HepG2 (cell line): ENCODE results near the gene NRG3. TPM values are rescaled to one million over a fixed set of nuclear protein-coding genes. Genes with fewer than 3 reads are reported as not detected.

Source experiments
- ATAC-seq: fragments of 200-7000 bp; cut with Tn5 transposase; 3 replicates; pipeline ENCODE4 v1.9.1; 2020; ENCODE audit warnings: mild to moderate bottlenecking, moderate library complexity
- BruUV-seq: library from RNA; stranded (reverse); fragments of 400-500 nt; replicated peaks from 2 replicates; lab custom pipeline; 2021; lab: Mats Ljungman, UMichigan
- CTCF ChIA-PET: fragments of 300-600 bp; formaldehyde crosslinking; extraction: SDS; loops from one replicate; lab custom pipeline; 2021; ENCODE audit warnings: low total read pairs, inconsistent platforms, low intra/inter-chr PET ratio; lab: Yijun Ruan, JAX
- POLR2A ChIA-PET: fragments of 350-600 bp; sonication (Branson Sonifier 250); formaldehyde crosslinking; loops from one replicate; lab custom pipeline; 2020; ENCODE audit warnings: antibody characterized with exemption, inconsistent platforms; lab: Yijun Ruan, JAX
- DNase-seq: peaks from one replicate; pipeline ENCODE4 v3.0.0-alpha.2; 2015; ENCODE audit warnings: low spot score
- FAIRE-seq: peaks from 3 replicates; lab custom pipeline; 2011; peaks lifted over from hg19 to GRCh38; lab: Jason Lieb, UNC
- H2AFZ ChIP-seq: one replicate; pipeline ENCODE4 v1.6.1; 2011; ENCODE audit warnings: low read length, inconsistent platforms
- H3K27ac ChIP-seq: fragments of 300-600 bp; 3 replicates; pipeline ENCODE4 v1.8.0; 2011; ENCODE audit warnings: mixed run types, mild to moderate bottlenecking, mixed read lengths, low read length, inconsistent platforms; ENCODE audit not compliant: insufficient read depth; ENCODE audit errors: extremely low read length
- H3K27me3 ChIP-seq, 2 experiments: fragments of 200-600 bp in 1 of 2; 2 replicates in 1 of 2; 3 replicates in 1 of 2; pipeline versions ENCODE4 v1.6.0 to v1.8.0; 2011; ENCODE audit warnings: low read length in 2 of 2, mild to moderate bottlenecking in 2 of 2, moderate library complexity in 2 of 2, inconsistent platforms in 1 of 2; ENCODE audit not compliant: insufficient read depth in 2 of 2, control insufficient read depth in 1 of 2
- H3K36me3 ChIP-seq, 2 experiments: fragments of 200-600 bp in 1 of 2; replicated peaks in 1 of 2; 2 replicates in 1 of 2; 3 replicates in 1 of 2; pipeline versions ENCODE4 v1.5.1 to v1.8.0; 2011; ENCODE audit warnings: low read length in 2 of 2, inconsistent platforms in 1 of 2; ENCODE audit not compliant: insufficient read depth in 2 of 2, control insufficient read depth in 1 of 2
- H3K4me1 ChIP-seq: 2 replicates; pipeline ENCODE4 v1.5.1; 2012; ENCODE audit warnings: low read length, inconsistent platforms; ENCODE audit not compliant: insufficient read depth
- H3K4me2 ChIP-seq: 2 replicates; pipeline ENCODE4 v1.6.0; 2011; ENCODE audit warnings: low read depth, low read length, inconsistent platforms
- H3K4me3 ChIP-seq, 3 experiments: fragments of 200-600 bp in 1 of 3; sonication (generic), shearing (Covaris generic) in 1 of 3; replicated peaks in 1 of 3; 2 replicates each; pipeline ENCODE4 v1.5.1; 2011 to 2016; ENCODE audit warnings: low read length in 3 of 3, inconsistent platforms in 2 of 3, low read depth in 2 of 3, mild to moderate bottlenecking in 2 of 3, control low read depth in 1 of 3, mixed read lengths in 1 of 3; ENCODE audit not compliant: insufficient read depth in 1 of 3
- H3K79me2 ChIP-seq: one replicate; pipeline ENCODE4 v1.6.1; 2011; ENCODE audit warnings: low read length, inconsistent platforms; ENCODE audit not compliant: insufficient read depth
- H3K9ac ChIP-seq: 2 replicates; pipeline ENCODE4 v1.6.0; 2011; ENCODE audit warnings: mild to moderate bottlenecking, low read depth, low read length, inconsistent platforms; ENCODE audit not compliant: insufficient read depth
- H3K9me3 ChIP-seq: 2 replicates; pipeline ENCODE4 v1.5.1; 2012; ENCODE audit warnings: mild to moderate bottlenecking, low read length
- H4K20me1 ChIP-seq: 2 replicates; pipeline ENCODE4 v1.6.0; 2011; ENCODE audit warnings: inconsistent platforms, mild to moderate bottlenecking, low read length, moderate library complexity; ENCODE audit not compliant: insufficient read depth
- CREBL2 ChIP-seq: sonication (generic); formaldehyde crosslinking; IDR thresholded peaks from 2 replicates; pipeline ENCODE4 v1.8.1; 2023; ENCODE audit warnings: missing genetic modification reagents, mild to moderate bottlenecking, borderline replicate concordance
- CREM ChIP-seq, 2 experiments: sonication (generic) in 1 of 2; formaldehyde crosslinking in 1 of 2; IDR thresholded peaks; 2 replicates each; pipeline versions ENCODE4 v1.4.0 to v1.6.1; 2016 to 2020; ENCODE audit warnings: antibody characterized with exemption in 1 of 2, mild to moderate bottlenecking in 1 of 2, missing genetic modification reagents in 1 of 2
- IKZF4 ChIP-seq: sonication (generic); formaldehyde crosslinking; IDR thresholded peaks from 2 replicates; pipeline ENCODE4 v1.5.1; 2020; ENCODE audit warnings: borderline replicate concordance, mild to moderate bottlenecking, low read depth, missing genetic modification reagents; ENCODE audit errors: not compliant biosample characterization
- KAT2B ChIP-seq: fragments of 150-350 bp; IDR thresholded peaks from 2 replicates; pipeline ENCODE4 v1.6.1; 2014; ENCODE audit warnings: low read depth, low read length, borderline replicate concordance
- KDM4B ChIP-seq: sonication (generic); formaldehyde crosslinking; IDR thresholded peaks from 2 replicates; pipeline ENCODE4 v1.4.0; 2020; ENCODE audit warnings: missing genetic modification reagents
- KLF9 ChIP-seq: IDR thresholded peaks from 2 replicates; pipeline ENCODE4 v1.6.1; 2016; ENCODE audit warnings: low read depth
- MYPOP ChIP-seq: sonication (generic); formaldehyde crosslinking; IDR thresholded peaks from 2 replicates; pipeline ENCODE4 v1.8.1; 2023; ENCODE audit warnings: mild to moderate bottlenecking, moderate library complexity, missing genetic modification reagents
- NBN ChIP-seq: fragments of 450-650 bp; conservative IDR thresholded peaks from 2 replicates; pipeline ENCODE4 v1.6.1; 2017
- PHF8 ChIP-seq: sonication (generic); formaldehyde crosslinking; IDR thresholded peaks from 2 replicates; pipeline ENCODE4 v1.5.0; 2020; ENCODE audit warnings: missing genetic modification reagents
- POGK ChIP-seq: sonication (generic); formaldehyde crosslinking; conservative IDR thresholded peaks from 2 replicates; pipeline ENCODE4 v1.8.0; 2022; ENCODE audit warnings: mild to moderate bottlenecking, moderate library complexity, missing genetic modification reagents
- THAP7 ChIP-seq: sonication (generic); formaldehyde crosslinking; IDR thresholded peaks from 2 replicates; pipeline ENCODE4 v1.8.1; 2023; ENCODE audit warnings: mild to moderate bottlenecking, missing genetic modification reagents
- ZBTB8A ChIP-seq: sonication (generic); formaldehyde crosslinking; IDR thresholded peaks from 2 replicates; pipeline ENCODE4 v1.4.0; 2020; ENCODE audit warnings: mild to moderate bottlenecking, low read depth, missing genetic modification reagents, borderline replicate concordance
- ZFYVE20 ChIP-seq: sonication (generic); formaldehyde crosslinking; IDR thresholded peaks from 2 replicates; pipeline ENCODE4 v1.8.0; 2023; ENCODE audit warnings: low read depth, mild to moderate bottlenecking, moderate library complexity, missing genetic modification reagents, borderline replicate concordance
- ZNF138 ChIP-seq: sonication (generic); formaldehyde crosslinking; IDR thresholded peaks from 2 replicates; pipeline ENCODE4 v1.5.0; 2020; ENCODE audit warnings: mild to moderate bottlenecking, low read depth, missing genetic modification reagents
- ZNF83 ChIP-seq: sonication (generic); formaldehyde crosslinking; IDR thresholded peaks from 2 replicates; pipeline ENCODE4 v1.4.0; 2020; ENCODE audit warnings: missing genetic modification reagents, mild to moderate bottlenecking, borderline replicate concordance
- ZNF850 ChIP-seq: sonication (generic); formaldehyde crosslinking; conservative IDR thresholded peaks from 2 replicates; pipeline ENCODE4 v1.9.0; 2021; ENCODE audit warnings: mild to moderate bottlenecking, missing genetic modification reagents
- WGBS: methylation state at CpG from one replicate; pipeline ENCODE4 v1.1.6; 2017; ENCODE audit warnings: low lambda C conversion rate; 5-methylcytosine and 5-hydroxymethylcytosine counted together
- in situ Hi-C: cut with HindIII; loops from 2 replicates; pipeline ENCODE4 v1.10.0; 2017; ENCODE audit warnings: low pct_unique_long_range_greater_than_20kb; ENCODE audit not compliant: extremely low pct_ligation_motif_present
- intact Hi-C: fragments of 100-400 bp; cut with micrococcal nuclease; formaldehyde crosslinking; loops from one replicate; pipeline ENCODE4 v1.10.0; 2022; ENCODE audit not compliant: unreplicated experiment
- polyA plus RNA-seq, 8 experiments: library from polyadenylated mRNA; depleted of rRNA in 3 of 8; stranded (reverse) in 7 of 8; unstranded in 1 of 8; fragments of >200 nt; fragmentation: Illumina TruSeq in 4 of 8; extraction: Trizol in 4 of 8; gene quantifications; 2 replicates each; pipeline versions ENCODE4 v1.2.1 to v1.2.3, GENCODE V29; 2011 to 2016; ENCODE audit warnings: low read depth in 4 of 8, missing spikeins in 1 of 8, mixed read lengths in 1 of 8; ENCODE audit not compliant: insufficient read depth in 1 of 8
- total RNA-seq, 5 experiments: library from RNA; depleted of rRNA; stranded (reverse); fragments of >200 nt; fragmentation: Illumina TruSeq; extraction: Trizol; gene quantifications; 2 replicates each; pipeline ENCODE4 v1.2.3, GENCODE V29; 2016; ENCODE audit warnings: low read depth in 1 of 5

Gene NRG3
- total and polyA plus RNA-seq, 2 of the 13 experiments (the other 11 are each of a cell fraction or from before 2014, with no cell fraction given) = not detected

GRCh38 chr10:82361256-82361655, 486.3 kb downstream of the NRG3 start:
- in situ Hi-C loops (no loop called here), intact Hi-C loops (no loop called here)
- Histone ChIP-seq H3K27me3 (no peaks in the 10 kb centered on the region), H3K36me3 (no peaks in the 10 kb centered on the region), H3K4me1 (no peaks in the 10 kb centered on the region), H3K4me3 (no peak overlapping the region), H3K9ac (no peak overlapping the region), H3K4me2 (no peak overlapping the region), H4K20me1 (no peaks in the 10 kb centered on the region), H3K9me3 (peaks cover 82% of the 10 kb centered on the region), H3K79me2 (no peaks in the 10 kb centered on the region), H2AFZ (no peak overlapping the region), H3K27ac (no peak overlapping the region)
- WGBS = 0% methylated on average over 1 of the region's 1 CpG
- BruUV-seq = no TSS peak
- FAIRE-seq = no peak
- no peak for ATAC-seq
- DNase-seq = no peak
- ChIA-PET POLR2A (no interaction called here), CTCF (no interaction called here)
- TF ChIP-seq KAT2B (no peak), PHF8 (CRISPR knock-in tag) (no peak)

GRCh38 chr10:82377608-82378007, 502.6 kb downstream of the NRG3 start:
- FAIRE-seq (no peak), ATAC-seq (no peak), DNase-seq (no peak)
- no peaks in the 10 kb centered on the region for H3K27me3 ChIP-seq
- no peaks in the 10 kb centered on the region for H3K4me1 ChIP-seq
- no TSS peak for BruUV-seq
- H3K36me3 ChIP-seq = no peaks in the 10 kb centered on the region
- H3K27ac ChIP-seq = no peak overlapping the region
- H3K9ac ChIP-seq = no peak overlapping the region
- no peak overlapping the region for H2AFZ ChIP-seq
- peaks cover 71% of the 10 kb centered on the region for H3K9me3 ChIP-seq
- in situ Hi-C loops = no loop called here
- POLR2A ChIA-PET = no interaction called here
- CTCF ChIA-PET = no interaction called here
- no peaks in the 10 kb centered on the region for H4K20me1 ChIP-seq
- H3K4me3 ChIP-seq = no peak overlapping the region
- no peak overlapping the region for H3K4me2 ChIP-seq
- 5% methylated on average over 4 of the region's 4 CpGs for WGBS
- H3K79me2 ChIP-seq = no peaks in the 10 kb centered on the region
- intact Hi-C loops = loop anchor here (5.0 kb wide), 1 partner anchor 225 kb away; no protein-coding TSS in a partner anchor
- TF ChIP-seq KLF9 (CRISPR knock-in tag) (no peak), ZNF138 (no peak), ZBTB8A (CRISPR knock-in tag) (no peak), CREBL2 (CRISPR knock-in tag) (no peak), THAP7 (CRISPR knock-in tag) (no peak), NBN (no peak), POGK (no peak), ZFYVE20 (CRISPR knock-in tag) (no peak), ZNF850 (CRISPR knock-in tag) (no peak), IKZF4 (CRISPR knock-in tag) (no peak), MYPOP (CRISPR knock-in tag) (no peak), ZNF83 (no peak), KDM4B (CRISPR knock-in tag) (no peak), CREM (IDR thresholded peaks at IDR 0.05) (no peak), CREM (CRISPR knock-in tag; IDR thresholded peaks at IDR 0.05) (no peak)
